ENCODE measurements around the gene ADAM22.

The ADAM22 gene

GRCh38 chr7:88172842-88173241 lies 238.8 kb downstream of the ADAM22 start:
- TF ChIP-seq REST (IDR thresholded peaks at IDR 0.05; ENCODE audit: insufficient read depth in 1 of 2, low read depth in 2 of 2, low read length in 2 of 2) = no peak
- TF ChIP-seq SIN3A (IDR thresholded peaks at IDR 0.05; ENCODE audit: borderline replicate concordance, insufficient read depth, low read length) = no peak
- TF ChIP-seq FOXP2 (optimal IDR thresholded peaks at IDR 0.05; ENCODE audit: borderline replicate concordance, extremely low read depth, extremely low read length, insufficient read depth) = no peak
- TF ChIP-seq TAF1 (IDR thresholded peaks at IDR 0.05; ENCODE audit: borderline replicate concordance, insufficient read depth, low read length) = no peak
- TF ChIP-seq POLR2AphosphoS5 (IDR thresholded peaks at IDR 0.05; ENCODE audit: low read depth, low read length) = no peak

GRCh38 chr7:88176190-88176589 lies 242.1 kb downstream of the ADAM22 start:
- TF ChIP-seq REST (IDR thresholded peaks at IDR 0.05; ENCODE audit: insufficient read depth in 1 of 2, low read depth in 2 of 2, low read length in 2 of 2) = no peak
- TF ChIP-seq TAF1 (IDR thresholded peaks at IDR 0.05; ENCODE audit: borderline replicate concordance, insufficient read depth, low read length) = no peak
- TF ChIP-seq SIN3A (IDR thresholded peaks at IDR 0.05; ENCODE audit: borderline replicate concordance, insufficient read depth, low read length) = no peak
- no peak for TF ChIP-seq POLR2AphosphoS5 (IDR thresholded peaks at IDR 0.05; ENCODE audit: low read depth, low read length)
- no peak for TF ChIP-seq FOXP2 (optimal IDR thresholded peaks at IDR 0.05; ENCODE audit: borderline replicate concordance, extremely low read depth, extremely low read length, insufficient read depth)

GRCh38 chr7:88183051-88183450 lies 249.0 kb downstream of the ADAM22 start:
- TF ChIP-seq REST (IDR thresholded peaks at IDR 0.05; ENCODE audit: insufficient read depth in 1 of 2, low read depth in 2 of 2, low read length in 2 of 2) (no peak), FOXP2 (optimal IDR thresholded peaks at IDR 0.05; ENCODE audit: borderline replicate concordance, extremely low read depth, extremely low read length, insufficient read depth) (no peak), POLR2AphosphoS5 (IDR thresholded peaks at IDR 0.05; ENCODE audit: low read depth, low read length) (no peak), SIN3A (IDR thresholded peaks at IDR 0.05; ENCODE audit: borderline replicate concordance, insufficient read depth, low read length) (no peak), TAF1 (IDR thresholded peaks at IDR 0.05; ENCODE audit: borderline replicate concordance, insufficient read depth, low read length) (no peak)

GRCh38 chr7:88184848-88185304 lies 250.8 kb downstream of the ADAM22 start:
- no peak for TF ChIP-seq POLR2AphosphoS5 (IDR thresholded peaks at IDR 0.05; ENCODE audit: low read depth, low read length)
- no peak for TF ChIP-seq TAF1 (IDR thresholded peaks at IDR 0.05; ENCODE audit: borderline replicate concordance, insufficient read depth, low read length)
- no peak for TF ChIP-seq FOXP2 (optimal IDR thresholded peaks at IDR 0.05; ENCODE audit: borderline replicate concordance, extremely low read depth, extremely low read length, insufficient read depth)
- TF ChIP-seq REST (IDR thresholded peaks at IDR 0.05; ENCODE audit: insufficient read depth in 1 of 2, low read depth in 2 of 2, low read length in 2 of 2) = no peak
- no peak for TF ChIP-seq SIN3A (IDR thresholded peaks at IDR 0.05; ENCODE audit: borderline replicate concordance, insufficient read depth, low read length)

- TF ChIP-seq REST (IDR thresholded peaks at IDR 0.05; ENCODE audit: insufficient read depth in 1 of 2, low read depth in 2 of 2, low read length in 2 of 2) (no peak), POLR2AphosphoS5 (IDR thresholded peaks at IDR 0.05; ENCODE audit: low read depth, low read length) (no peak), TAF1 (IDR thresholded peaks at IDR 0.05; ENCODE audit: borderline replicate concordance, insufficient read depth, low read length) (no peak), FOXP2 (optimal IDR thresholded peaks at IDR 0.05; ENCODE audit: borderline replicate concordance, extremely low read depth, extremely low read length, insufficient read depth) (no peak), SIN3A (IDR thresholded peaks at IDR 0.05; ENCODE audit: borderline replicate concordance, insufficient read depth, low read length) (no peak)
Measured at GRCh38 chr7:88185650-88186049, 251.6 kb downstream of the ADAM22 start.

All from PFSK-1 (cell line).